Ovary (tissue), 3 donors: ENCODE data around the gene GLI1.

Experiments used
- POLR2A ChIP-seq: fragments of 450-650 bp; IDR thresholded peaks from one replicate; pipeline ENCODE4 v1.6.1; 2017; ENCODE audit warnings: antibody characterized with exemption, mild to moderate bottlenecking, moderate library complexity
- TF ChIP-seq, protein P1 (sequence below), 3 donors: fragments of 450-650 bp in 2 of 3; fragments of 200-600 bp in 1 of 3; IDR thresholded peaks; one replicate each; pipeline versions ENCODE4 v1.5.1 to v1.8.0; 2016 to 2022; ENCODE audit warnings: antibody characterized with exemption in 3 of 3, mild to moderate bottlenecking in 1 of 3
- donor health status: DM: no; HTN: no; CAD: no.

DNA sequence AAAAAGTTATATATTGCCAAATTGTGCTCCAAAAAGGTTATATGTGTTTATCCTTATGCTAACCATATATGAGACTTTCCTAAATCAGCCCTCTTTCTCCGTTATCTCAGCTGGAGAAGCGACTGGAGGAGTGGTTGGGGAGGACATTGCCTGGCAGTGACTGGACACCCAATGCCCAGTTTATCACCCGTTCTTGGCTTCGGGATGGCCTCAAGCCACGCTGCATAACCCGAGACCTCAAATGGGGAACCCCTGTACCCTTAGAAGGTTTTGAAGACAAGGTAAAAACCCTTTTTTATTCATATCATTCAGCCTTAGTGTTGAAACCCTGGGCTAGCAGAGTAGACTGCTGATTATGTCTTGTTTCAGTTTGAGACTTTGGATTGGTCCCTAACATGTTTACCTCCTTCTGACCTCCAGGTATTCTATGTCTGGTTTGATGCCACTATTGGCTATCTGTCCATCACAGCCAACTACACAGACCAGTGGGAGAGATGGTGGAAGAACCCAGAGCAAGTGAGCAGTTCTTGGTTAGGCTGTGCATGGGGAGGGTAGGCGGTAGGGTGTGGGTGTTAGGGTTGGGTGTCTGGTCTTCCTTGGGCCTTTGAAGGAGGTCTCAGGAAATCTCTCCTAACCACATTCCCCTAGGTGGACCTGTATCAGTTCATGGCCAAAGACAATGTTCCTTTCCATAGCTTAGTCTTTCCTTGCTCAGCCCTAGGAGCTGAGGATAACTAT is 52.2 kb downstream of the GLI1 start:
- TF ChIP-seq POLR2A: no peak
- TF ChIP-seq, protein P1, sequence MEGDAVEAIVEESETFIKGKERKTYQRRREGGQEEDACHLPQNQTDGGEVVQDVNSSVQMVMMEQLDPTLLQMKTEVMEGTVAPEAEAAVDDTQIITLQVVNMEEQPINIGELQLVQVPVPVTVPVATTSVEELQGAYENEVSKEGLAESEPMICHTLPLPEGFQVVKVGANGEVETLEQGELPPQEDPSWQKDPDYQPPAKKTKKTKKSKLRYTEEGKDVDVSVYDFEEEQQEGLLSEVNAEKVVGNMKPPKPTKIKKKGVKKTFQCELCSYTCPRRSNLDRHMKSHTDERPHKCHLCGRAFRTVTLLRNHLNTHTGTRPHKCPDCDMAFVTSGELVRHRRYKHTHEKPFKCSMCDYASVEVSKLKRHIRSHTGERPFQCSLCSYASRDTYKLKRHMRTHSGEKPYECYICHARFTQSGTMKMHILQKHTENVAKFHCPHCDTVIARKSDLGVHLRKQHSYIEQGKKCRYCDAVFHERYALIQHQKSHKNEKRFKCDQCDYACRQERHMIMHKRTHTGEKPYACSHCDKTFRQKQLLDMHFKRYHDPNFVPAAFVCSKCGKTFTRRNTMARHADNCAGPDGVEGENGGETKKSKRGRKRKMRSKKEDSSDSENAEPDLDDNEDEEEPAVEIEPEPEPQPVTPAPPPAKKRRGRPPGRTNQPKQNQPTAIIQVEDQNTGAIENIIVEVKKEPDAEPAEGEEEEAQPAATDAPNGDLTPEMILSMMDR (IDR thresholded peaks at IDR 0.05): no peak
